Astrocyte (in vitro differentiated cells and primary cell): ENCODE results near the gene DYRK1A. TPM values are rescaled to one million over a fixed set of nuclear protein-coding genes. Genes with fewer than 3 reads are reported as not detected.

Experiments
- DNase-seq: peaks from one replicate; pipeline ENCODE4 v3.0.0-alpha.2; 2010; ENCODE audit warnings: low read depth
- FAIRE-seq: peaks from 2 replicates; lab custom pipeline; 2011; peaks lifted over from hg19 to GRCh38; lab: Jason Lieb, UNC
- H2AFZ ChIP-seq: 2 replicates; pipeline ENCODE4 v1.6.0; 2012; ENCODE audit warnings: low read depth, low read length, inconsistent platforms
- H3K27ac ChIP-seq: 2 replicates; pipeline ENCODE4 v1.5.1; 2011; ENCODE audit warnings: low read depth, low read length, inconsistent platforms
- H3K27me3 ChIP-seq: 2 replicates; pipeline ENCODE4 v1.6.0; 2011; ENCODE audit warnings: low read length, inconsistent platforms; ENCODE audit not compliant: insufficient read depth
- H3K36me3 ChIP-seq: 2 replicates; pipeline ENCODE4 v1.5.1; 2011; ENCODE audit warnings: low read length, inconsistent platforms; ENCODE audit not compliant: insufficient read depth
- H3K4me1 ChIP-seq: 2 replicates; pipeline ENCODE4 v1.5.1; 2011; ENCODE audit warnings: low read length, inconsistent platforms; ENCODE audit not compliant: insufficient read depth
- H3K4me2 ChIP-seq: 2 replicates; pipeline ENCODE4 v1.6.0; 2012; ENCODE audit warnings: low read length, inconsistent platforms
- H3K4me3 ChIP-seq: 2 replicates; pipeline ENCODE4 v1.5.1; 2011; ENCODE audit warnings: low read depth, mild to moderate bottlenecking, low read length, inconsistent platforms; ENCODE audit not compliant: insufficient read depth
- H3K79me2 ChIP-seq: 2 replicates; pipeline ENCODE4 v1.6.0; 2012; ENCODE audit warnings: mild to moderate bottlenecking, low read length, inconsistent platforms; ENCODE audit not compliant: insufficient read depth
- H3K9ac ChIP-seq: 2 replicates; pipeline ENCODE4 v1.6.0; 2012; ENCODE audit warnings: mild to moderate bottlenecking, low read length, inconsistent platforms
- H3K9me3 ChIP-seq: 2 replicates; pipeline ENCODE4 v1.5.1; 2012; ENCODE audit warnings: low read depth, mild to moderate bottlenecking, low read length, inconsistent platforms; ENCODE audit not compliant: insufficient read depth
- H4K20me1 ChIP-seq: 2 replicates; pipeline ENCODE4 v1.6.0; 2012; ENCODE audit warnings: low read length, inconsistent platforms; ENCODE audit not compliant: insufficient read depth
- H3K27ac Mint-ChIP-seq: one replicate; pipeline ENCODE4 v1.8.0; 2021; ENCODE audit warnings: mild to moderate bottlenecking, mixed read lengths; ENCODE audit not compliant: unreplicated experiment
- H3K27me3 Mint-ChIP-seq: one replicate; pipeline ENCODE4 v1.8.0; 2021; ENCODE audit warnings: low read depth, mixed read lengths; ENCODE audit not compliant: unreplicated experiment
- H3K36me3 Mint-ChIP-seq: one replicate; pipeline ENCODE4 v1.8.0; 2021; ENCODE audit warnings: low read depth, mixed read lengths; ENCODE audit not compliant: unreplicated experiment
- H3K4me1 Mint-ChIP-seq: one replicate; pipeline ENCODE4 v1.8.0; 2021; ENCODE audit warnings: low read depth, mixed read lengths; ENCODE audit not compliant: unreplicated experiment
- H3K4me3 Mint-ChIP-seq: one replicate; pipeline ENCODE4 v1.8.0; 2021; ENCODE audit warnings: mild to moderate bottlenecking, moderate library complexity, mixed read lengths; ENCODE audit not compliant: unreplicated experiment
- H3K9me3 Mint-ChIP-seq: one replicate; pipeline ENCODE4 v1.8.0; 2021; ENCODE audit warnings: mild to moderate bottlenecking, mixed read lengths; ENCODE audit not compliant: unreplicated experiment
- CTCF ChIP-seq: IDR thresholded peaks from 2 replicates; pipeline ENCODE4 v1.5.1; 2011; ENCODE audit warnings: low read depth, mild to moderate bottlenecking, inconsistent platforms, low read length, moderate library complexity; ENCODE audit not compliant: insufficient read depth
- EZH2 ChIP-seq: IDR thresholded peaks from 2 replicates; pipeline ENCODE4 v1.6.1; 2012; ENCODE audit warnings: mild to moderate bottlenecking, low read length, inconsistent platforms; ENCODE audit not compliant: insufficient read depth
- total RNA-seq: library from RNA; stranded (reverse); gene quantifications from 2 replicates; pipeline ENCODE4 v1.2.1, GENCODE V29; 2021

DYRK1A gene
- total RNA-seq, 1 donor from 2014 or later = 44.6 TPM

GRCh38 chr21:37432710-37433455 is 66.3 kb downstream of the DYRK1A start:
- no peaks in the 10 kb centered on the region for H3K36me3 ChIP-seq
- H3K27me3 ChIP-seq = no peaks in the 10 kb centered on the region
- H3K4me2 ChIP-seq = no peak overlapping the region
- H3K36me3 Mint-ChIP-seq = peaks cover 5% of the 10 kb centered on the region
- H3K9ac ChIP-seq = no peak overlapping the region
- H3K4me1 ChIP-seq = peaks cover 14% of the 10 kb centered on the region
- TF ChIP-seq EZH2 (no peak), CTCF (no peak)
- H3K4me3 Mint-ChIP-seq = no peak overlapping the region
- peaks cover 20% of the 10 kb centered on the region for H3K4me1 Mint-ChIP-seq
- no peaks in the 10 kb centered on the region for H3K27me3 Mint-ChIP-seq
- H3K27ac ChIP-seq = no peak overlapping the region
- H3K9me3 Mint-ChIP-seq = no peaks in the 10 kb centered on the region
- peaks cover 61% of the 10 kb centered on the region for H4K20me1 ChIP-seq
- H3K27ac Mint-ChIP-seq = no peak overlapping the region
- no peak for FAIRE-seq
- H3K79me2 ChIP-seq = peaks cover 97% of the 10 kb centered on the region
- H2AFZ ChIP-seq = no peak overlapping the region
- H3K9me3 ChIP-seq = no peaks in the 10 kb centered on the region
- H3K4me3 ChIP-seq = no peak overlapping the region
- no peak for DNase-seq

GRCh38 chr21:37433456-37433840 is 66.9 kb downstream of the DYRK1A start:
- H3K4me3 Mint-ChIP-seq = no peak overlapping the region
- H3K27ac ChIP-seq = no peak overlapping the region
- peaks cover 20% of the 10 kb centered on the region for H3K4me1 Mint-ChIP-seq
- H4K20me1 ChIP-seq = peaks cover 67% of the 10 kb centered on the region
- no peaks in the 10 kb centered on the region for H3K9me3 ChIP-seq
- no peak overlapping the region for H2AFZ ChIP-seq
- DNase-seq (no peak), FAIRE-seq (no peak)
- peak overlapping the region; percentile 11 for H3K27ac Mint-ChIP-seq
- H3K9me3 Mint-ChIP-seq = no peaks in the 10 kb centered on the region
- peaks cover 5% of the 10 kb centered on the region for H3K36me3 Mint-ChIP-seq
- H3K4me2 ChIP-seq = no peak overlapping the region
- H3K27me3 ChIP-seq = no peaks in the 10 kb centered on the region
- H3K4me1 ChIP-seq = peaks cover 14% of the 10 kb centered on the region
- H3K9ac ChIP-seq = no peak overlapping the region
- no peaks in the 10 kb centered on the region for H3K27me3 Mint-ChIP-seq
- TF ChIP-seq EZH2 (no peak), CTCF (no peak)
- H3K4me3 ChIP-seq = no peak overlapping the region
- H3K36me3 ChIP-seq = no peaks in the 10 kb centered on the region
- H3K79me2 ChIP-seq = peaks cover 97% of the 10 kb centered on the region

GRCh38 chr21:37435120-37435519 is 68.5 kb downstream of the DYRK1A start:
- Histone ChIP-seq H3K4me1 (peaks cover 14% of the 10 kb centered on the region), H3K36me3 (no peaks in the 10 kb centered on the region), H3K79me2 (peaks cover 96% of the 10 kb centered on the region), H3K9ac (no peak overlapping the region), H3K4me2 (peak overlapping the region; percentile 27), H3K4me3 (no peak overlapping the region), H3K27me3 (no peaks in the 10 kb centered on the region), H3K27ac (peak overlapping the region; percentile 39), H3K9me3 (no peaks in the 10 kb centered on the region), H2AFZ (no peak overlapping the region), H4K20me1 (peaks cover 70% of the 10 kb centered on the region)
- Mint-ChIP-seq H3K27me3 (no peaks in the 10 kb centered on the region), H3K4me3 (no peak overlapping the region), H3K4me1 (peaks cover 18% of the 10 kb centered on the region), H3K36me3 (peaks cover 4% of the 10 kb centered on the region), H3K27ac (no peak overlapping the region), H3K9me3 (peaks cover 2% of the 10 kb centered on the region)
- peak; percentile 99 for DNase-seq
- TF ChIP-seq CTCF (no peak), EZH2 (no peak)
- peak; percentile 62 for FAIRE-seq
